Esophagus muscularis mucosa (tissue), 4 donors: ENCODE measurements around the gene PSKH1. TPM values are rescaled to one million over a fixed set of nuclear protein-coding genes. Genes with fewer than 3 reads are reported as not detected.

ENCODE experiments used
- DNase-seq: peaks from one replicate; pipeline ENCODE4 v3.0.0-alpha.2; 2017; ENCODE audit errors: extremely low spot score
- H3K27ac ChIP-seq, 4 donors: fragments of 200-600 bp; sonication (generic); replicated peaks in 1 of 4; 1 replicate in 3 of 4; 2 replicates in 1 of 4; pipeline ENCODE4 v1.5.1; 2016 to 2019; ENCODE audit warnings: mild to moderate bottlenecking in 1 of 4
- H3K27me3 ChIP-seq, 4 donors: fragments of 200-600 bp; sonication (generic); one replicate each; pipeline versions ENCODE4 v1.5.1 to v1.6.0; 2016 to 2019
- H3K36me3 ChIP-seq, 4 donors: fragments of 200-600 bp; sonication (generic); one replicate each; pipeline ENCODE4 v1.5.1; 2016 to 2019
- H3K4me1 ChIP-seq, 4 donors: fragments of 200-600 bp; sonication (generic); one replicate each; pipeline ENCODE4 v1.5.1; 2016 to 2019
- H3K4me3 ChIP-seq, 4 donors: fragments of 200-600 bp; sonication (generic); 1 replicate in 2 of 4; 2 replicates in 2 of 4; pipeline ENCODE4 v1.5.1; 2016 to 2019; ENCODE audit warnings: mild to moderate bottlenecking in 4 of 4, moderate library complexity in 1 of 4
- H3K9me3 ChIP-seq, 4 donors: fragments of 200-600 bp; sonication (generic); 1 replicate in 3 of 4; 2 replicates in 1 of 4; pipeline ENCODE4 v1.5.1; 2016 to 2019
- CTCF ChIP-seq, 3 experiments: fragments of 200-600 bp in 2 of 3; fragments of 450-650 bp in 1 of 3; sonication (generic) in 2 of 3; IDR thresholded peaks; one replicate each; pipeline ENCODE4 v1.5.1; 2017 to 2019; ENCODE audit warnings: antibody characterized with exemption in 3 of 3, mild to moderate bottlenecking in 2 of 3, moderate library complexity in 1 of 3
- EP300 ChIP-seq: sonication (generic); formaldehyde crosslinking; IDR thresholded peaks from one replicate; pipeline ENCODE4 v1.6.1; 2017; ENCODE audit warnings: antibody characterized with exemption
- POLR2A ChIP-seq: fragments of 450-650 bp; IDR thresholded peaks from one replicate; pipeline ENCODE4 v1.6.1; 2017; ENCODE audit warnings: antibody characterized with exemption, moderate library complexity, mild to moderate bottlenecking, low read depth
- POLR2AphosphoS5 ChIP-seq, 2 donors: sonication (generic); formaldehyde crosslinking; IDR thresholded peaks; one replicate each; pipeline ENCODE4 v1.6.1; 2017; ENCODE audit warnings: antibody characterized with exemption in 2 of 2
- WGBS: methylation state at CpG from one replicate; pipeline ENCODE4 v1.1.5; 2018; 5-methylcytosine and 5-hydroxymethylcytosine counted together
- intact Hi-C: fragments of 100-400 bp; cut with DNase I; formaldehyde crosslinking; loops from one replicate; pipeline ENCODE4 v1.15.1; 2023
- total RNA-seq, 4 donors: library from RNA; depleted of rRNA; stranded (reverse); fragments of >200 nt; gene quantifications; one replicate each; pipeline versions ENCODE4 v1.1.0 to v1.2.1, GENCODE V29; 2016

The PSKH1 gene
- total RNA-seq, 4 donors from 2014 or later = 16.1 to 35.4 (median 26.4) TPM

GRCh38 chr16:67884684-67885083 is 8.4 kb upstream of the PSKH1 start, which contains the start of gene NRN1L:
Gene NRN1L, plus strand, starts transcription at chr16:67884885. Its CDS starts 19 bp downstream, at chr16:67884904.
- intact Hi-C loops = loop anchor here (5.0 kb wide), 1 partner anchor 158 kb away; no protein-coding TSS in a partner anchor
- Histone ChIP-seq H3K27ac (peak within 1 kb of the TSS; percentile 71 to 83 (median 77)), H3K9me3 (no peaks in the 10 kb centered on the region), H3K36me3 (peaks cover 40 to 64% (median 55%) of the 10 kb centered on the region in 4 donors), H3K27me3 (no peaks in the 10 kb centered on the region), H3K4me3 (peak within 1 kb of the TSS; percentile 25 to 46 (median 28)), H3K4me1 (peaks cover 19 to 42% (median 24%) of the 10 kb centered on the region in 4 donors)
- TF ChIP-seq EP300 (no peak), POLR2A (no peak), POLR2AphosphoS5 (IDR thresholded peaks at IDR 0.05) (peak; percentile 55 to 81)
- DNase-seq = peak; percentile 95
- WGBS = 17% methylated on average over 12 of the region's 22 CpGs

- no peak for TF ChIP-seq EP300
- no peak for TF ChIP-seq POLR2A
- no peak for TF ChIP-seq POLR2AphosphoS5 (IDR thresholded peaks at IDR 0.05)
- no peak for TF ChIP-seq CTCF (IDR thresholded peaks at IDR 0.05)
- Histone ChIP-seq H3K4me1 (peaks cover 19 to 42% (median 24%) of the 10 kb centered on the region in 4 donors), H3K36me3 (peaks cover 31 to 56% (median 47%) of the 10 kb centered on the region in 4 donors), H3K27me3 (no peaks in the 10 kb centered on the region), H3K4me3 (no peak overlapping the region), H3K9me3 (no peaks in the 10 kb centered on the region), H3K27ac (peak overlapping the region; percentile 71 to 83 (median 77))
- DNase-seq = no peak
- WGBS = 87% methylated on average over 12 of the region's 12 CpGs
- intact Hi-C loops = no loop called here
These were observed 7.5 kb upstream of the PSKH1 start for GRCh38 chr16:67885545-67885944.

GRCh38 chr16:67885976-67886375 is 7.1 kb upstream of the PSKH1 start:
- WGBS = 97% methylated on average over 14 of the region's 19 CpGs
- intact Hi-C loops = no loop called here
- no peak overlapping the region for H3K4me3 ChIP-seq

GRCh38 chr16:67886387-67886786 is 6.7 kb upstream of the PSKH1 start:
- no peak for DNase-seq
- TF ChIP-seq POLR2AphosphoS5 (IDR thresholded peaks at IDR 0.05) (no peak), POLR2A (no peak), CTCF (IDR thresholded peaks at IDR 0.05) (no peak), EP300 (no peak)
- Histone ChIP-seq H3K4me3 (no peak overlapping the region), H3K9me3 (no peaks in the 10 kb centered on the region), H3K27me3 (no peaks in the 10 kb centered on the region), H3K4me1 (peaks cover 19 to 35% (median 24%) of the 10 kb centered on the region in 4 donors), H3K36me3 (peaks cover 23 to 47% (median 38%) of the 10 kb centered on the region in 4 donors), H3K27ac (no peak overlapping the region)
- WGBS = 89% methylated on average over 5 of the region's 5 CpGs
- intact Hi-C loops = no loop called here

More at GRCh38 chr16:67885976-67886375, 7.1 kb upstream of the PSKH1 start:
- no peak for TF ChIP-seq CTCF (IDR thresholded peaks at IDR 0.05)
- TF ChIP-seq POLR2A = no peak
- TF ChIP-seq EP300 = no peak
- TF ChIP-seq POLR2AphosphoS5 (IDR thresholded peaks at IDR 0.05) = no peak
- Histone ChIP-seq H3K27ac (no peak overlapping the region), H3K36me3 (peaks cover 27 to 51% (median 42%) of the 10 kb centered on the region in 4 donors), H3K9me3 (no peaks in the 10 kb centered on the region), H3K4me1 (peaks cover 19 to 40% (median 24%) of the 10 kb centered on the region in 4 donors), H3K27me3 (no peaks in the 10 kb centered on the region)
- no peak for DNase-seq

- intact Hi-C loops = no loop called here
- WGBS = 82% methylated on average over 3 of the region's 3 CpGs
These were observed 4.7 kb upstream of the PSKH1 start for GRCh38 chr16:67888331-67888730.

More at GRCh38 chr16:67888331-67888730, 4.7 kb upstream of the PSKH1 start:
- no peak for DNase-seq
- H3K27me3 ChIP-seq = no peaks in the 10 kb centered on the region
- TF ChIP-seq CTCF (IDR thresholded peaks at IDR 0.05) (no peak), POLR2A (no peak), POLR2AphosphoS5 (IDR thresholded peaks at IDR 0.05) (no peak), EP300 (no peak)
- H3K36me3 ChIP-seq = peaks cover 4 to 28% (median 19%) of the 10 kb centered on the region in 4 donors
- no peaks in the 10 kb centered on the region for H3K9me3 ChIP-seq
- no peak overlapping the region for H3K27ac ChIP-seq
- no peak overlapping the region for H3K4me3 ChIP-seq
- H3K4me1 ChIP-seq = peaks cover 22 to 31% (median 28%) of the 10 kb centered on the region in 4 donors
